Activated CD8-positive, alpha-beta T cell treated with anti-CD3 and anti-CD28 coated beads for 36 hours (primary cell): ENCODE data around the gene C5AR2. TPM values are rescaled to one million over a fixed set of nuclear protein-coding genes. Genes with fewer than 3 reads are reported as not detected.
"Not testable (repeated sequence)": the region's sequence is repeated elsewhere in the genome, so short reads cannot be mapped to it uniquely, and the experiment has no call there.

Source experiments
- ATAC-seq: fragments of 200-7000 bp; cut with Tn5 transposase; one replicate; pipeline ENCODE4 v1.10.0; 2021; ENCODE audit warnings: mild to moderate bottlenecking, moderate library complexity
- CTCF ChIA-PET: fragments of 350-600 bp; sonication (Branson Sonifier 250); formaldehyde crosslinking; loops from one replicate; lab custom pipeline; 2021; ENCODE audit warnings: antibody characterized with exemption; lab: Charles Lee
- POLR2A ChIA-PET: fragments of 350-600 bp; sonication (Branson Sonifier 250); formaldehyde crosslinking; loops from one replicate; lab custom pipeline; 2021; ENCODE audit warnings: antibody characterized with exemption; lab: Charles Lee
- DNase-seq: peaks from one replicate; pipeline ENCODE4 v3.0.0-alpha.2; 2020
- H3K27ac Mint-ChIP-seq: one replicate; pipeline ENCODE4 v1.8.0; 2021; ENCODE audit warnings: mild to moderate bottlenecking, mixed read lengths
- H3K27me3 Mint-ChIP-seq: one replicate; pipeline ENCODE4 v1.8.0; 2021; ENCODE audit warnings: mixed read lengths
- H3K36me3 Mint-ChIP-seq: one replicate; pipeline ENCODE4 v1.8.0; 2021; ENCODE audit warnings: low read depth, mixed read lengths
- H3K4me1 Mint-ChIP-seq: one replicate; pipeline ENCODE4 v1.8.0; 2021; ENCODE audit warnings: low read depth, mixed read lengths
- H3K4me3 Mint-ChIP-seq: one replicate; pipeline ENCODE4 v1.8.0; 2021; ENCODE audit warnings: mild to moderate bottlenecking, moderate library complexity, mixed read lengths
- H3K9me3 Mint-ChIP-seq: one replicate; pipeline ENCODE4 v1.8.0; 2021; ENCODE audit warnings: mixed read lengths
- CTCF ChIP-seq: fragments of 200-600 bp; IDR thresholded peaks from one replicate; pipeline ENCODE4 v1.8.0; 2022; ENCODE audit warnings: antibody characterized with exemption, mild to moderate bottlenecking
- intact Hi-C: fragments of 100-400 bp; cut with micrococcal nuclease; formaldehyde crosslinking; loops from one replicate; pipeline ENCODE4 v1.10.0; 2022
- total RNA-seq, 2 experiments: library from RNA; stranded (reverse); gene quantifications; one replicate each; pipeline ENCODE4 v1.2.3, GENCODE V29; 2021

Gene C5AR2
- total RNA-seq, 2 experiments from 2014 or later = 0.18 TPM; not detected in 1

GRCh38 chr19:47386582-47386981, 54.6 kb downstream of the C5AR2 start:
- H3K27me3 Mint-ChIP-seq, H3K36me3 Mint-ChIP-seq, DNase-seq, H3K4me3 Mint-ChIP-seq, H3K9me3 Mint-ChIP-seq, ATAC-seq, H3K27ac Mint-ChIP-seq, intact Hi-C loops, POLR2A ChIA-PET: not testable (repeated sequence)
- peaks cover 17% of the 10 kb centered on the region for H3K4me1 Mint-ChIP-seq
- CTCF ChIA-PET = interaction anchor here (2.1 kb wide), 1 partner anchor 37 kb away, joined by 8 read pairs; the partner anchor contains the start of gene DHX34

GRCh38 chr19:47387623-47388022, 55.6 kb downstream of the C5AR2 start:
- intact Hi-C loops, POLR2A ChIA-PET, H3K27me3 Mint-ChIP-seq, H3K27ac Mint-ChIP-seq, DNase-seq, H3K36me3 Mint-ChIP-seq, H3K4me3 Mint-ChIP-seq, ATAC-seq, H3K9me3 Mint-ChIP-seq: not testable (repeated sequence)
- H3K4me1 Mint-ChIP-seq = peaks cover 11% of the 10 kb centered on the region
- CTCF ChIA-PET = interaction anchor here (0.8 to 2.0 kb wide), 2 partner anchors 49 to 274 kb away, joined by 3 to 5 read pairs; no protein-coding TSS in a partner anchor

- POLR2A ChIA-PET, H3K27me3 Mint-ChIP-seq, H3K36me3 Mint-ChIP-seq, H3K27ac Mint-ChIP-seq, DNase-seq, intact Hi-C loops, H3K9me3 Mint-ChIP-seq, ATAC-seq, H3K4me3 Mint-ChIP-seq, H3K4me1 Mint-ChIP-seq: not testable (repeated sequence)
- CTCF ChIA-PET = interaction anchor here (1.1 to 2.0 kb wide), 3 partner anchors 40 to 92 kb away, joined by 3 to 5 read pairs (median 4); partner anchors contain the start of gene DHX34
Measured at GRCh38 chr19:47388721-47389120, 56.7 kb downstream of the C5AR2 start.

- ChIA-PET POLR2A (interaction anchor here (0.5 kb wide), 1 partner anchor 1379 kb away, joined by 3 read pairs; no protein-coding TSS in a partner anchor), CTCF (interaction anchor here (1.1 to 2.0 kb wide), 3 partner anchors 40 to 92 kb away, joined by 3 to 5 read pairs (median 4); partner anchors contain the start of gene DHX34)
- Mint-ChIP-seq H3K4me1 (peaks cover 4% of the 10 kb centered on the region), H3K4me3 (no peak overlapping the region), H3K36me3 (no peaks in the 10 kb centered on the region), H3K27ac (no peak overlapping the region), H3K27me3 (peaks cover 6% of the 10 kb centered on the region), H3K9me3 (no peaks in the 10 kb centered on the region)
- TF ChIP-seq CTCF = no peak
- no peak for DNase-seq
- no peak for ATAC-seq
- intact Hi-C loops = no loop called here
Measured at GRCh38 chr19:47389150-47389556, 57.2 kb downstream of the C5AR2 start.

- H3K9me3 Mint-ChIP-seq = no peaks in the 10 kb centered on the region
- POLR2A ChIA-PET = no interaction called here
Measured at GRCh38 chr19:47390533-47391488, 58.8 kb downstream of the C5AR2 start.

More at GRCh38 chr19:47390533-47391488, 58.8 kb downstream of the C5AR2 start:
- Mint-ChIP-seq H3K4me1 (peaks cover 4% of the 10 kb centered on the region), H3K36me3 (no peaks in the 10 kb centered on the region), H3K4me3 (no peak overlapping the region), H3K27ac (no peak overlapping the region), H3K27me3 (peaks cover 6% of the 10 kb centered on the region)
- CTCF ChIA-PET = interaction anchor here (0.6 to 3.2 kb wide), 35 partner anchors 8 to 404 kb away, joined by 3 to 32 read pairs (median 4); partner anchors contain the start of genes DHX34 and INAFM1
- intact Hi-C loops = loop anchor here (5.0 kb wide), 1 partner anchor 94 kb away; no protein-coding TSS in a partner anchor
- ATAC-seq = no peak
- TF ChIP-seq CTCF = no peak
- DNase-seq = no peak
